ENCODE results near the gene TSHR.
"Not testable (repeated sequence)": the region's sequence is repeated elsewhere in the genome, so short reads cannot be mapped to it uniquely, and the experiment has no call there.

Gene TSHR

DNA sequence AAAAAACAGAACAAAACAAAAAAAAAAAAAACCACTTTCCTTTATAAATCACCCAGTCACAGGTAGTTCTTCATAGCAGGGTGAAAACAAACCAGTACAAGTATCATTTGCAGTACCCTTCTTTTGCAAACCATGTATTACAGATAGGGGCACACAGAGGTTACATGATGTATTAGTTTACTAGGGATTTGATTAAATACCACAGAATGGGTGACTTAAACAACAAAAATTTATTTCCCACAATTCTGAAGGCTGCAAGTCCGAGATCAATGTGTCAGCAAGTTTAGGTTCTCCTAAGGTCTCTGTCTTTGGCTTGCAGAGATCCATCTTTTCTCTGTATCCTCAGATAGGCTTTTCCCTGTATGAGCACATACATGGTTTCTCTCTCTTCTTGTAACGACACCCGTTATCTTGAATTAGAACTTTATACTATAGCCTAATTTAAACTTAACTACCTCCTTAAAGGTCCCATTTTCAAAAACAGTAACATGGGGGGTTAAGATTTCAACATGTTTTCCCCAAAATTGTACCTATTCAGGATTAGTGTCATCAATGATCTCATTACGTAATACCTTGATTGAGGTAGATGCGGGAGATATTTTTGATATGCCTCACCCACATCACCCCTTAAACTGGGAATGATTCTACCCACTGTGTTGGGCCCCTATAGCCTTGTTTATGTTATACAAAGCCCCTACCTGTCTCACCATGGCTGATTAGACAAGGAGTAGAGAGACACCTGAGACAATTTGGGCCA lies 10.4 kb upstream of the TSHR start:
- H3K4me3 ChIP-seq (ENCODE audit: low read depth, low read length), result no peak overlapping the region
- H3K36me3 ChIP-seq (replicated peaks), result no peaks in the 10 kb centered on the region
- H3K27ac ChIP-seq, result no peak overlapping the region
- H3K27me3 ChIP-seq (replicated peaks), result no peaks in the 10 kb centered on the region
- no peak for DNase-seq
- TF ChIP-seq, protein P1, sequence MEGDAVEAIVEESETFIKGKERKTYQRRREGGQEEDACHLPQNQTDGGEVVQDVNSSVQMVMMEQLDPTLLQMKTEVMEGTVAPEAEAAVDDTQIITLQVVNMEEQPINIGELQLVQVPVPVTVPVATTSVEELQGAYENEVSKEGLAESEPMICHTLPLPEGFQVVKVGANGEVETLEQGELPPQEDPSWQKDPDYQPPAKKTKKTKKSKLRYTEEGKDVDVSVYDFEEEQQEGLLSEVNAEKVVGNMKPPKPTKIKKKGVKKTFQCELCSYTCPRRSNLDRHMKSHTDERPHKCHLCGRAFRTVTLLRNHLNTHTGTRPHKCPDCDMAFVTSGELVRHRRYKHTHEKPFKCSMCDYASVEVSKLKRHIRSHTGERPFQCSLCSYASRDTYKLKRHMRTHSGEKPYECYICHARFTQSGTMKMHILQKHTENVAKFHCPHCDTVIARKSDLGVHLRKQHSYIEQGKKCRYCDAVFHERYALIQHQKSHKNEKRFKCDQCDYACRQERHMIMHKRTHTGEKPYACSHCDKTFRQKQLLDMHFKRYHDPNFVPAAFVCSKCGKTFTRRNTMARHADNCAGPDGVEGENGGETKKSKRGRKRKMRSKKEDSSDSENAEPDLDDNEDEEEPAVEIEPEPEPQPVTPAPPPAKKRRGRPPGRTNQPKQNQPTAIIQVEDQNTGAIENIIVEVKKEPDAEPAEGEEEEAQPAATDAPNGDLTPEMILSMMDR (IDR thresholded peaks at IDR 0.05; ENCODE audit: low read depth, low read length, missing control alignments), result no peak
- in situ Hi-C loops (cut with HindIII; ENCODE audit: low pct_ligation_motif_present, low sequenced_read_pairs), result no loop called here

DNA sequence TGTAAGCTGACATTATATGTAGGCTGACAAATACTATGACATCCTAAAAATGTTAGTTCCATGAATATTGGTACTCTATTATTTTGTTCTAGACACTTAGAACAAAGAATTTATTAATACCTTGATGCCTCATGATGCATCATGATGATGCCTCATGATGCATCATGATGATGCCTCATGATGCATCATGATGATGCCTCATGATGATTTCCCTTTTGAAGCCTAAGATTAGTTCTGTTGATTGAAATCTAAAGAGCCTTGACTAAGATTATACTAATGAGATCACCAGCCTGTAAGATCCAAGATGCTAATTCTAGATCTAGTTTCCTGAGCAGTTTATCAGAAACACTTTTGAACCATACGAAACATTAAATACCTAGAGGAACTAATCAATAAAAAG lies 9.2 kb upstream of the TSHR start:
- H3K27ac ChIP-seq, result no peak overlapping the region
- H3K27me3 ChIP-seq (replicated peaks), result no peaks in the 10 kb centered on the region
- TF ChIP-seq, protein P1 (IDR thresholded peaks at IDR 0.05; ENCODE audit: low read depth, low read length, missing control alignments), result no peak
- H3K36me3 ChIP-seq (replicated peaks), result no peaks in the 10 kb centered on the region
- H3K4me3 ChIP-seq (ENCODE audit: low read depth, low read length), result no peak overlapping the region
- in situ Hi-C loops (cut with HindIII; ENCODE audit: low pct_ligation_motif_present, low sequenced_read_pairs), result no loop called here
- DNase-seq, result no peak

DNA sequence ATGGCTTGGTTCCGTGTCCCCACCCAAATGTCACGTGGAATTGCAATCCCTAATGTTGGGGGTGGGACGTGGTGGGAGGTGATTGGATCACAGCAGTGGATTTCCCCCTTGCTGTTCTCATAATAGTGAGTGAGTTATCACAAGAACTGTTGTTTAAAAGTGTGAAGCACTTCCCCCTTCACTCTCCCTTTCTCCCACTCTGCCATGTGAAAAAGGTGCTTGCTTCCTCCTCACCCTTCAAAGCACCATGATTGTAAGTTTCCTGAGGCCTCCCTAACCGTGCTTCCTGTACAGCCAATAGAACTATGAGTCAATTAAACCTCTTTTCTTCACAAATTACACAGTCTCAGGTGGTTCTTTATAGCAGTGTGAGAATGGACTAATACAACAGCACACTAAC lies 8.6 kb upstream of the TSHR start:
- Histone ChIP-seq H3K36me3 (replicated peaks) (no peaks in the 10 kb centered on the region), H3K4me3 (ENCODE audit: low read depth, low read length) (no peak overlapping the region), H3K27me3 (replicated peaks) (no peaks in the 10 kb centered on the region), H3K27ac (no peak overlapping the region)
- TF ChIP-seq, protein P1 (IDR thresholded peaks at IDR 0.05; ENCODE audit: low read depth, low read length, missing control alignments), result no peak
- in situ Hi-C loops (cut with HindIII; ENCODE audit: low pct_ligation_motif_present, low sequenced_read_pairs), result no loop called here
- no peak for DNase-seq

DNA sequence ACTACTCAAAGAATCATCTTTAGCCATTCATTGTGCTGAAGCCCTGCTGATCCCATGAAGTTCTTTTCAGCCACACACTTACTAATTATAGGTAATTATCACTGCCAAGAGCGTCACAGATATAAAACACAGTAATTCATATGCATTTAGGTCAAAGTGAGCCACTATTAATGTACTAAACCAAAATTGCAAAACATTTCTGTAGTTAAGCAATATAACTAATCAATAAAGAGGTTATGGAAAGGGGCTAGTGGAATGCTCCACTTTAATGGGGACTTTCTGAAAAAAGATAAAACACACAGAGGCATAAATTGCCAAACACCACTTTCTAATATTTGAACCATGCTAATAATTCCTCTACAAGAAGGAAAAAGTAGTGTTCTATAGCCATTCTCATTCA lies 7.1 kb upstream of the TSHR start:
- no peak overlapping the region for H3K27ac ChIP-seq
- no peak overlapping the region for H3K4me3 ChIP-seq (ENCODE audit: low read depth, low read length)
- no peak for DNase-seq
- in situ Hi-C loops (cut with HindIII; ENCODE audit: low pct_ligation_motif_present, low sequenced_read_pairs), result no loop called here
- TF ChIP-seq, protein P1 (IDR thresholded peaks at IDR 0.05; ENCODE audit: low read depth, low read length, missing control alignments), result no peak
- no peaks in the 10 kb centered on the region for H3K27me3 ChIP-seq (replicated peaks)
- H3K36me3 ChIP-seq (replicated peaks), result no peaks in the 10 kb centered on the region

DNA sequence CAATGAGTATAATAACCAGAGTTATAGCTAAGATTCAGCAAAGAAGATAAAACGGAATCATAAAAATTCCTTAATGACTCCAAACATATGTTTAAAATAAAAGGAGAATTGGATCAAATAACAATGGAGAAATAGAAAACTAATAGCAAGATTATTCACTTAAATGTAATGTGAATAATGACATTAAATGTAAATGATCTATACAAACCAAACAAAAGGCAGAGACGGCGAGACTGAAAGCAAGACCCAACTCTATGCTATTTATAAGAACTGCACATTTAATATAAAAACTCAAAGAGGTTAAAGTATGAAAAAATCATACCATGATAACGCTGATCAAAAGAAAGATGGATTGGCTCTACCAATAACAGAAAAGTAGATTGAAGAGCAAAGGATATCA lies 3.9 kb upstream of the TSHR start:
- no peak overlapping the region for H3K27ac ChIP-seq
- TF ChIP-seq, protein P1 (IDR thresholded peaks at IDR 0.05; ENCODE audit: low read depth, low read length, missing control alignments), result no peak
- in situ Hi-C loops (cut with HindIII; ENCODE audit: low pct_ligation_motif_present, low sequenced_read_pairs), result no loop called here

DNA sequence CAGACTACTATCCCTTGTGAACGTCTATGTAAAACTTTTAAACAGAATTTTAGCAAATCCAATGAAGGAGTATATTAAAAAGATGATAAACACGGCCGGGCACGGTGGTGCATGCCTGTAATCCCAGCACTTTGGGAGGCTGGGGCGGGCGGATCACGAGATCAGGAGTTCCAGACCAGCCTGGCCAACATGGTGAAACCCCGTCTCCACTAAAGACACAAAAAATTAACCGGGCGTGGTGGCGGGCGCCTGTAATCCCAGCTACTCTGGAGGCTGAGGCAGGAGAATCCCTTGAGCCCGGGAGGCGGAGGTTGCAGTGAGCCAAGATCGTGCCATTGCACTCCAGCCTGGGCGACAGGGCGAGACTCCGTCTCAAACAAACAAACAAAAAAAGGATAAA lies 2.2 kb upstream of the TSHR start:
- H3K36me3 ChIP-seq (replicated peaks); DNase-seq; H3K4me3 ChIP-seq (ENCODE audit: low read depth, low read length); H3K27ac ChIP-seq; in situ Hi-C loops (cut with HindIII; ENCODE audit: low pct_ligation_motif_present, low sequenced_read_pairs); H3K27me3 ChIP-seq (replicated peaks): not testable (repeated sequence)

More for the DNA sequence above, 3.9 kb upstream of the TSHR start:
- no peak for DNase-seq
- Histone ChIP-seq H3K36me3 (replicated peaks) (no peaks in the 10 kb centered on the region), H3K4me3 (ENCODE audit: low read depth, low read length) (no peak overlapping the region), H3K27me3 (replicated peaks) (peaks cover 4% of the 10 kb centered on the region)

Data from brain microvascular endothelial cell (primary cell).